ENCODE results near the gene CES2.

DNA sequence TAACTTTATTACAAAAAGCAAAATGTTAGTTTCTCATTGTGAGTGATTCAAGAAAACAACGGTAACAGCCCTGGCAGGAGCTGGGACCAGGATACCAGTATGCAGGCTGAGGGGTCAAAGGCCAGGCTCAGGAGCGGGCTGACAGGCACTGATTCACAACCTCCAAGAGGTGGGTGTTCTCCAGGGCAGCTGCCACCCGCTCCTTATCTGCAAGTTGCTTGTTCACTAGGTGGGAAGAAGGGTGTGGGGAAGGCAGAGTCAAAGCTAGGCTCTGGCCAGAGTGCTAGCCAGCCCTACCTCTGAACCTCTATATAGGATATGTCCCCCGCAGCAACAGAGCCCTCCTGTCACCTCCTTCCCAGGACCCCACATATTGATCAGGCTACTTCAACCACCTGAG is 3.2 kb upstream of the CES2 start:
- TF ChIP-seq, protein P1, sequence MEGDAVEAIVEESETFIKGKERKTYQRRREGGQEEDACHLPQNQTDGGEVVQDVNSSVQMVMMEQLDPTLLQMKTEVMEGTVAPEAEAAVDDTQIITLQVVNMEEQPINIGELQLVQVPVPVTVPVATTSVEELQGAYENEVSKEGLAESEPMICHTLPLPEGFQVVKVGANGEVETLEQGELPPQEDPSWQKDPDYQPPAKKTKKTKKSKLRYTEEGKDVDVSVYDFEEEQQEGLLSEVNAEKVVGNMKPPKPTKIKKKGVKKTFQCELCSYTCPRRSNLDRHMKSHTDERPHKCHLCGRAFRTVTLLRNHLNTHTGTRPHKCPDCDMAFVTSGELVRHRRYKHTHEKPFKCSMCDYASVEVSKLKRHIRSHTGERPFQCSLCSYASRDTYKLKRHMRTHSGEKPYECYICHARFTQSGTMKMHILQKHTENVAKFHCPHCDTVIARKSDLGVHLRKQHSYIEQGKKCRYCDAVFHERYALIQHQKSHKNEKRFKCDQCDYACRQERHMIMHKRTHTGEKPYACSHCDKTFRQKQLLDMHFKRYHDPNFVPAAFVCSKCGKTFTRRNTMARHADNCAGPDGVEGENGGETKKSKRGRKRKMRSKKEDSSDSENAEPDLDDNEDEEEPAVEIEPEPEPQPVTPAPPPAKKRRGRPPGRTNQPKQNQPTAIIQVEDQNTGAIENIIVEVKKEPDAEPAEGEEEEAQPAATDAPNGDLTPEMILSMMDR (IDR thresholded peaks at IDR 0.05; ENCODE audit: extremely low read depth in 1 of 2, insufficient read depth in 1 of 2, low read depth in 1 of 2, low read length in 2 of 2), result no peak
- TF ChIP-seq JUN (IDR thresholded peaks at IDR 0.05; ENCODE audit: borderline replicate concordance, insufficient read depth, insufficient read length, low read depth), result no peak
- TF ChIP-seq POLR2AphosphoS5 (IDR thresholded peaks at IDR 0.05; ENCODE audit: insufficient read depth, low read depth, low read length), result no peak

Measured in endothelial cell of umbilical vein (primary cell).